Fibroblast of lung (primary cell): ENCODE data around the gene EFCAB12. TPM values are rescaled to one million over a fixed set of nuclear protein-coding genes. Genes with fewer than 3 reads are reported as not detected.

Experiments
- DNase-seq, 2 donors: peaks; one replicate each; pipeline versions ENCODE4 v3.0.0 to v3.0.0-alpha.2; 2010; ENCODE audit warnings: low read depth in 2 of 2
- H2AFZ ChIP-seq: 2 replicates; pipeline ENCODE4 v1.5.1; 2012; ENCODE audit warnings: low read length, control low read depth, inconsistent platforms
- H3K27ac ChIP-seq: 2 replicates; pipeline ENCODE4 v1.5.1; 2011; ENCODE audit warnings: low read length, control low read depth; ENCODE audit not compliant: insufficient read depth
- H3K27me3 ChIP-seq: 2 replicates; pipeline ENCODE4 v1.5.1; 2011; ENCODE audit warnings: mild to moderate bottlenecking, low read length; ENCODE audit not compliant: control insufficient read depth, insufficient read depth
- H3K36me3 ChIP-seq: 2 replicates; pipeline ENCODE4 v1.5.1; 2011; ENCODE audit warnings: low read length; ENCODE audit not compliant: control insufficient read depth, insufficient read depth
- H3K4me1 ChIP-seq: 2 replicates; pipeline ENCODE4 v1.5.1; 2011; ENCODE audit warnings: low read length; ENCODE audit not compliant: control insufficient read depth, insufficient read depth; ENCODE audit errors: extremely low read depth
- H3K4me2 ChIP-seq: 2 replicates; pipeline ENCODE4 v1.5.1; 2011; ENCODE audit warnings: low read length, control low read depth; ENCODE audit not compliant: insufficient read depth; ENCODE audit errors: extremely low read depth
- H3K4me3 ChIP-seq, 4 experiments: fragments of 200-600 bp in 1 of 4; sonication (generic) in 1 of 4; replicated peaks in 1 of 4; 2 replicates each; pipeline ENCODE4 v1.5.1; 2011 to 2016; ENCODE audit warnings: low read length in 4 of 4, low read depth in 3 of 4, mild to moderate bottlenecking in 3 of 4, control low read depth in 2 of 4, inconsistent platforms in 1 of 4, mixed read lengths in 1 of 4; ENCODE audit not compliant: insufficient read depth in 1 of 4; ENCODE audit errors: control extremely low read depth in 1 of 4
- H3K79me2 ChIP-seq: 2 replicates; pipeline ENCODE4 v1.5.1; 2012; ENCODE audit warnings: mild to moderate bottlenecking, low read length, inconsistent platforms; ENCODE audit not compliant: control insufficient read depth, insufficient read depth
- H3K9ac ChIP-seq: 2 replicates; pipeline ENCODE4 v1.5.1; 2011; ENCODE audit warnings: mild to moderate bottlenecking, low read length, control low read depth; ENCODE audit not compliant: insufficient read depth
- H3K9me3 ChIP-seq: 2 replicates; pipeline ENCODE4 v1.5.1; 2012; ENCODE audit warnings: low read depth, low read length; ENCODE audit not compliant: control insufficient read depth, insufficient read depth
- H4K20me1 ChIP-seq: 2 replicates; pipeline ENCODE4 v1.5.1; 2011; ENCODE audit warnings: low read length; ENCODE audit not compliant: control insufficient read depth, insufficient read depth; ENCODE audit errors: extremely low read depth
- CTCF ChIP-seq, 2 donors: IDR thresholded peaks in 1 of 2; conservative IDR thresholded peaks in 1 of 2; 1 replicate in 1 of 2; 2 replicates in 1 of 2; pipeline ENCODE4 v1.5.1; 2011 to 2012; ENCODE audit warnings: low read length in 2 of 2, control low read depth in 1 of 2, inconsistent platforms in 1 of 2, low read depth in 1 of 2, mild to moderate bottlenecking in 1 of 2
- EZH2 ChIP-seq: IDR thresholded peaks from 2 replicates; pipeline ENCODE4 v1.5.1; 2012; ENCODE audit warnings: low read length, control low read depth, mild to moderate bottlenecking; ENCODE audit errors: missing control alignments
- polyA plus RNA-seq, 2 donors: library from polyadenylated mRNA; depleted of rRNA in 1 of 2; stranded (reverse) in 1 of 2; unstranded in 1 of 2; fragments of >200 nt; gene quantifications; 2 replicates each; pipeline ENCODE4 v1.2.1, GENCODE V29; 2011 to 2012; ENCODE audit warnings: missing spikeins in 1 of 2
- total RNA-seq: library from RNA; depleted of rRNA; stranded (reverse); fragments of >200 nt; gene quantifications from 2 replicates; pipeline ENCODE4 v1.2.1, GENCODE V29; 2014

EFCAB12 gene
- total and polyA plus RNA-seq, 2 donors (not counting 1 experiment from before 2014, with no cell fraction given) = 0.17 TPM; not detected in 1

- Histone ChIP-seq H3K27me3 (no peaks in the 10 kb centered on the region), H3K9ac (peak overlapping the region; percentile 67), H3K27ac (peak overlapping the region; percentile 69), H3K9me3 (no peaks in the 10 kb centered on the region), H3K4me1 (peaks cover 10% of the 10 kb centered on the region), H4K20me1 (no peaks in the 10 kb centered on the region), H2AFZ (peak overlapping the region; percentile 56), H3K36me3 (no peaks in the 10 kb centered on the region), H3K79me2 (peaks cover 24% of the 10 kb centered on the region), H3K4me3 (peak overlapping the region; percentile 56 to 92 (median 70)), H3K4me2 (peak overlapping the region; percentile 87)
- TF ChIP-seq CTCF (conservative IDR thresholded peaks at IDR 0.05 in 1 of 2, IDR thresholded peaks at IDR 0.05 in 1 of 2; ENCODE audit: low read depth in 1 of 2, low read length in 2 of 2) (no peak), EZH2 (no peak)
- DNase-seq = no peak
Measured at GRCh38 chr3:129439226-129439816, 10.9 kb upstream of the EFCAB12 start.

- no peak for TF ChIP-seq EZH2
- no peak for TF ChIP-seq CTCF (conservative IDR thresholded peaks at IDR 0.05 in 1 of 2, IDR thresholded peaks at IDR 0.05 in 1 of 2; ENCODE audit: low read depth in 1 of 2, low read length in 2 of 2)
- no peak overlapping the region for H3K4me2 ChIP-seq
- H3K36me3 ChIP-seq = peaks cover 13% of the 10 kb centered on the region
Measured at GRCh38 chr3:129435367-129435766, 6.9 kb upstream of the EFCAB12 start.

GRCh38 chr3:129434140-129434539 lies 5.7 kb upstream of the EFCAB12 start:
- H4K20me1 ChIP-seq = no peaks in the 10 kb centered on the region
- H3K27ac ChIP-seq = no peak overlapping the region
- peaks cover 13% of the 10 kb centered on the region for H3K36me3 ChIP-seq
- peaks cover 10% of the 10 kb centered on the region for H3K79me2 ChIP-seq
- H3K9me3 ChIP-seq = no peaks in the 10 kb centered on the region
- no peak overlapping the region for H3K4me3 ChIP-seq
- no peak for DNase-seq
- no peak overlapping the region for H3K4me2 ChIP-seq
- TF ChIP-seq EZH2 = no peak
- TF ChIP-seq CTCF (conservative IDR thresholded peaks at IDR 0.05 in 1 of 2, IDR thresholded peaks at IDR 0.05 in 1 of 2; ENCODE audit: low read depth in 1 of 2, low read length in 2 of 2) = no peak
- H3K27me3 ChIP-seq = no peaks in the 10 kb centered on the region
- H3K4me1 ChIP-seq = no peaks in the 10 kb centered on the region
- H3K9ac ChIP-seq = no peak overlapping the region
- no peak overlapping the region for H2AFZ ChIP-seq

More at GRCh38 chr3:129435367-129435766, 6.9 kb upstream of the EFCAB12 start:
- H3K4me1 ChIP-seq = no peaks in the 10 kb centered on the region
- H3K79me2 ChIP-seq = peaks cover 15% of the 10 kb centered on the region
- H3K27ac ChIP-seq = no peak overlapping the region
- H4K20me1 ChIP-seq = no peaks in the 10 kb centered on the region
- no peak overlapping the region for H3K9ac ChIP-seq
- no peak for DNase-seq
- H3K27me3 ChIP-seq = no peaks in the 10 kb centered on the region
- no peak overlapping the region for H3K4me3 ChIP-seq
- no peaks in the 10 kb centered on the region for H3K9me3 ChIP-seq
- no peak overlapping the region for H2AFZ ChIP-seq
